Activated T-cell treated with anti-CD3 and anti-CD28 coated beads, Interleukin-2, amount 50 U/mL, for 72 hours (primary cell): Measurements from ENCODE around the gene ASPHD1. TPM values are rescaled to one million over a fixed set of nuclear protein-coding genes. Genes with fewer than 3 reads are reported as not detected.

Source experiments
- ATAC-seq, 2 donors: fragments of 150-1000 bp; cut with Tn5 transposase; replicated peaks in 1 of 2; 2 replicates each; pipeline ENCODE4 v1.10.0; 2021; ENCODE audit warnings: moderate library complexity in 2 of 2, mild to moderate bottlenecking in 1 of 2
- DNase-seq, 2 donors: peaks; one replicate each; pipeline ENCODE4 v3.0.0; 2021 to 2022; ENCODE audit warnings: mixed read lengths in 1 of 2
- H3K27ac Mint-ChIP-seq: one replicate; pipeline ENCODE4 v1.8.0; 2022; ENCODE audit warnings: mild to moderate bottlenecking, moderate library complexity, mixed read lengths
- H3K27me3 Mint-ChIP-seq: one replicate; pipeline ENCODE4 v1.8.0; 2022; ENCODE audit warnings: low read depth, mixed read lengths
- H3K36me3 Mint-ChIP-seq, 2 donors: one replicate each; pipeline ENCODE4 v1.8.0; 2022; ENCODE audit warnings: mixed read lengths in 2 of 2, mild to moderate bottlenecking in 1 of 2; ENCODE audit not compliant: insufficient read depth in 2 of 2
- H3K4me1 Mint-ChIP-seq: one replicate; pipeline ENCODE4 v1.8.0; 2022; ENCODE audit warnings: low read depth, mixed read lengths
- H3K4me3 Mint-ChIP-seq, 2 donors: one replicate each; pipeline ENCODE4 v1.8.0; 2022; ENCODE audit warnings: mild to moderate bottlenecking in 2 of 2, mixed read lengths in 2 of 2, moderate library complexity in 2 of 2
- H3K9me3 Mint-ChIP-seq, 2 donors: one replicate each; pipeline ENCODE4 v1.8.0; 2022; ENCODE audit warnings: mixed read lengths in 2 of 2
- total RNA-seq, 2 donors: library from RNA; stranded (reverse); gene quantifications; one replicate each; pipeline ENCODE4 v1.2.3, GENCODE V29; 2022

ASPHD1 gene
- total RNA-seq, 2 donors from 2014 or later: 0.82 to 0.93 TPM

DNA sequence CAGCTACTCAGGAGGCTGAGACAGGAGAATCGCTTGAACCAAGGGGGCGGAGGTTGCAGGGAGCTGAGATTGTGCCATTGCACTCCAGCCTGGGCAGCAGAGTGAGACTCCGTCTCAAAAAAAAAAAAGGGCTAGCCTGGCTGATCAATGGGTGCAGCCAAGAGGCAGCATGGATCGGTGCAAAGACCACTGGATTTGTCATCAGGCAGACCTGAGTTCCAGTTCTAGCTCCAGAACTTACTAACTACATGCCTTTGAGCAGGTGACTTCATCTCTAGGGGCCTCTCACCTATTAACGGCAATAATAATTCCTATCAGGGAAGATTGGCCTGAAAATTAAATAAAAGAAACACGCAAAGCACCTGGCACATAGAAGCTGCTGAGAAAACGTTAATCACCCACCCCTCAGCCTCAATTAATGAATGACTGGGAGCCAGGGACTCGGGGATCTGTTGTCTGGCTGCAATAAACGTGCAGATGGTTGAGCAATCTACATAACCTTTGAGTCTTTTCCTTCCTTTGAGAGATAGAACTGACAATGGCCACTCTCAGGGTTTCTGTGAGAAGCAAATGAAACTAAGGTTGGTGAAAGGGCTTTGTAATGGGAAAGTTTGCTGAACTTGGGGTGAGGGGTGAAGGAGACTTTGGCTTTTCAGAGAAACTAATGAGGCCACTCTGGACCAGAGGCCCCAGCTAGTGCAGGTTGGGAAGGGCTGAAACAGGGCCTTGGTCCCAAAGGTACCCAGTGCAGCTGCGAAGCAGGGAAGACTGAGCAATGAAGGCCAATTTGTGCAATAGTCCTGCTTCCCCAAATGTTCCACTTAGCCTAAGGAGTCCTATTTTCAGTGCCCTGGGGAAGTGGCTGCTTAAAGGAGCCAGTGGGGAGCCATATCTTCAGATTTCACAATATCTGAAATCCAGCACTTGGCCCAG lies 8.5 kb upstream of the ASPHD1 start:
- Mint-ChIP-seq H3K9me3 (no peaks in the 10 kb centered on the region), H3K4me3 (no peak overlapping the region)
- ATAC-seq: no peak

DNA sequence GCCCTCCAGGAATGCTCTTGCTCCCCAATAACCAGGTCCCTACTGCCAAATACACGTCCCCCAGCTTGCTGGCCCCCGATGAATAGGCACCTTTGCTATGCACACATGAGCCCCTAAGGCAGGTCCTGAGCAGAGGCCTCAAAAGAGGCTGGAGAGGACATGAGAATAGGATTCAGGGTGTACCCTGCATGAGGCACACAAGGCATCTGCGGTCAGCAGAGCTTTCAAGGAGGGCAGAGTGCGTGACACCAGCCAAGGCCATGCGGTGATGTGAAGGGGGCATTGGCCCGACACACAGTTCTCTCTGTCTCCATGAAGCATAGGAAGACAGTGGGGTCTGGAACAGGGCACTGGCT lies 7.9 kb upstream of the ASPHD1 start:
- H3K36me3 Mint-ChIP-seq: no peaks in the 10 kb centered on the region
- no peak overlapping the region for H3K4me3 Mint-ChIP-seq
- H3K9me3 Mint-ChIP-seq: no peaks in the 10 kb centered on the region
- DNase-seq (no peak), ATAC-seq (no peak)
- peaks cover 6% of the 10 kb centered on the region for H3K27me3 Mint-ChIP-seq
- no peaks in the 10 kb centered on the region for H3K4me1 Mint-ChIP-seq
- H3K27ac Mint-ChIP-seq: no peak overlapping the region

More for the DNA sequence above, 8.5 kb upstream of the ASPHD1 start:
- Mint-ChIP-seq H3K27ac (no peak overlapping the region), H3K36me3 (no peaks in the 10 kb centered on the region), H3K4me1 (no peaks in the 10 kb centered on the region), H3K27me3 (no peaks in the 10 kb centered on the region)
- DNase-seq: no peak

DNA sequence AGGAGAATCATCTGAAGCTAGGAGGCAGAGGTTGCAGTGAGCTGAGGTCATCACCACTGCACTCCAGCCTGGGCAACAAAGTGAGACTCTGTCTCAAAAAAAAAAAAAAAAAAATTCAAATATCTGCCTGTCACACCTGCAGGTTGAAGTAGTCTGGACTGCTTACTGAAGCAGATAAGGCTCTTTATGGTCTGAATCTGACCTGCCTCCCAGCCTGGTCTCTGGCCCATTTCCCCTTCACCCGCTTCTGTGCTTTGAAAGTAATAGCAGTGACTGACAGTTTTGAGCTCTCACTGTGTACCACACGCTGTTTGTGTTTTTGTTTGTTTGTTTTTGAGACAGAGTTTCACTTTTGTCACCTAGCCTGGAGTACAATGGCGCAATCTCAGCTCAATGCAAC lies 6.7 kb upstream of the ASPHD1 start:
- ATAC-seq: no peak
- no peak for DNase-seq
- Mint-ChIP-seq H3K4me1 (peaks cover 4% of the 10 kb centered on the region), H3K36me3 (no peaks in the 10 kb centered on the region), H3K27me3 (peaks cover 17% of the 10 kb centered on the region), H3K27ac (no peak overlapping the region), H3K4me3 (no peak overlapping the region), H3K9me3 (no peaks in the 10 kb centered on the region)

DNA sequence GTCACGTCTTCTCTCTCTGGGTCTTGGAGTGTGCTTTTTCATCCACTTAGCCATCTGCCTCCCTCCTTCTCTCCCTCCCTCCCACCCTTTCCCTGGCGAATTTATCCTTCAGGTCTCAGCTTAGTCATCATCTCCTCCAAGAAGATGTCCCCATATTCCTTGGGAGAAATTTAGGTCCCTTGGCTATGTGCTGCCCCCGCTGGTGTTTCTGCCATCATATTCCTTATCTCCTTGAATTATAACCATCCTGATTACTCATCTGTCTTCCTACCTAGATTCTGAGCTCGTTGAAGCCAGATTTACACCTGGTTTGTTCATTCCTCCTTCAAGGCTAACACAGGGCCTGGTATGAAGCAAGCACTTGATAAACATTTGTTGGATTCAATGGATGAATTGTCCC lies 5.9 kb upstream of the ASPHD1 start:
- Mint-ChIP-seq H3K9me3 (no peaks in the 10 kb centered on the region), H3K27me3 (peaks cover 24% of the 10 kb centered on the region), H3K36me3 (no peaks in the 10 kb centered on the region), H3K4me1 (peaks cover 7% of the 10 kb centered on the region), H3K27ac (no peak overlapping the region), H3K4me3 (no peak overlapping the region)
- DNase-seq (no peak), ATAC-seq (no peak)

DNA sequence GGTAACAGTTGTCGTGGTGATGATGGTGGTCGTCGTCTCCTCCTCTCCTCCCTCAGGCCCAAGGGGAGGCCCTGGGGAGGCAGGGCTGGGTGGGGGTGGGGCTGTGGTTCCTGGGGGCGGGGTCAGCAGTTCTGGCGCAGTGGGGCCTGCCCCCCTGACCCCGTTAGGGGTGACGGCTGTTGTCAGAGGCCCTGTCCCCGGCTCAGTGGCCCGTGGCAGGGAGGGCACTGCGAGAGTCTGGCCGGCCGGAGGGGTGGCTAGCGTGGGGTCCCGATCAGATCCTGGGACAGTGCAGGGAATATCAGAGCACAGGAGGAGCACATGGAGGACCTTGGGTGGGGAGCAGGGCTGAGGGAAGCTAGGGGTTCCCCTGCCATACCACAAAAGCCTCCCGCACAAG lies 3.4 kb upstream of the ASPHD1 start:
- H3K27ac Mint-ChIP-seq: no peak overlapping the region
- DNase-seq (no peak), ATAC-seq (no peak)
- peaks cover 17% of the 10 kb centered on the region for H3K4me1 Mint-ChIP-seq
- no peaks in the 10 kb centered on the region for H3K36me3 Mint-ChIP-seq
- no peak overlapping the region for H3K4me3 Mint-ChIP-seq
- H3K27me3 Mint-ChIP-seq: peaks cover 24% of the 10 kb centered on the region
- H3K9me3 Mint-ChIP-seq: no peaks in the 10 kb centered on the region

DNA sequence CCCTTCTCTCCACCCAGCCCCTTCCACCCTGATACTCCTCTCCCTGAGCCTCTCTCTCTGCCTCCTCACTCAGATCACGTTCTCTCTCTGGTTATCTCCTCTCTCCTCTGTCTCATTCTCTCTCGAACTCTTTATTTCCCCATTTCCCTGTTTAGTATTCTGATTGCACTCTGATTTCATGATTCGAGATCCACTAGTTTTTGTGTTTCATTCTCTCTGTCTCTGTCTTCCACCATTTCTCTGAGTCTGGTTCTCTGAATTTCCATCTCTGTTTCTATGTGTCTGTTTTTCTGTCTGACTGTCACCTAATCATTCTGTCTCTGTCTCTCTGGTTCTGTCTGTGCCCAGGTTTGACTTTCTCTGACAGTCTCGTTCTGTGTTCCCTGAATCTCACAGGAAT lies 3.0 kb upstream of the ASPHD1 start:
- H3K27ac Mint-ChIP-seq: no peak overlapping the region
- ATAC-seq (no peak), DNase-seq (no peak)
- peaks cover 24% of the 10 kb centered on the region for H3K27me3 Mint-ChIP-seq
- no peaks in the 10 kb centered on the region for H3K36me3 Mint-ChIP-seq
- H3K4me3 Mint-ChIP-seq: no peak overlapping the region
- H3K9me3 Mint-ChIP-seq: no peaks in the 10 kb centered on the region
- H3K4me1 Mint-ChIP-seq: peaks cover 17% of the 10 kb centered on the region

DNA sequence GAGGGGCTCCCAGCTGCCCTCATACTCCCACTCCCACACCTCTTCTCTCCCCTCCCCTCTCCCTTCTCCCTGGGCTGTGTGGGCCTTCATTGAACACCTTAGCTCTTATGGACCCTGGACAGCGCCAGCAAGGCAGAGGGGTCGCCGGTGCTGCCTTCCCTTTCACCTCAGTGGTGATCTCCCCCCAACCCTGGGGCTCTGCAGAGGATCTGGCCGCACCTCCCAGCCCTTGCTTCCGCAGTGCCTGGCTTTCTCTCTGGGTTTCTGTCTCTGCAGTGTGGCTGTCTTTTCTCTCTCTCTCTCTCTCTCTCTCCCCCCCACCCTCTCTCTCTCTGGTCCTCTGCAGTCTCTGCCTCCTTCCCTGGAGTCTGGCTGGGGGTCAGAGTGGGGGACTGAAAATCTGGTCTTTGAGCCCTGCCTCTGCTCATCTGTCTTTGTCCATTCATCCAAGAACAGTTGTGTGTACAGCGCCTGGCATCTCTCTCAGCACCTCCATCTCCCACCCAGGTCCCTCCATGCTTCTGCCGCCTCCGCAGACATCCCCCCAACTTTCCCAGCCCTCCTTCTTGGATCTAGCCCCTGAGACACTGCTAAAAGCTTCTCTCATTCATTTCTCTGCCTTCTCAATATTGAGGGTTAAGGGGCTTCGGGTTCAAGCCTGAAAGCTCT lies 2.0 kb upstream of the ASPHD1 start:
- Mint-ChIP-seq H3K27me3 (peaks cover 24% of the 10 kb centered on the region), H3K27ac (no peak overlapping the region), H3K4me3 (peak overlapping the region; percentile 25 to 66), H3K9me3 (no peaks in the 10 kb centered on the region), H3K4me1 (peaks cover 17% of the 10 kb centered on the region), H3K36me3 (no peaks in the 10 kb centered on the region)
- DNase-seq (no peak), ATAC-seq (no peak)

DNA sequence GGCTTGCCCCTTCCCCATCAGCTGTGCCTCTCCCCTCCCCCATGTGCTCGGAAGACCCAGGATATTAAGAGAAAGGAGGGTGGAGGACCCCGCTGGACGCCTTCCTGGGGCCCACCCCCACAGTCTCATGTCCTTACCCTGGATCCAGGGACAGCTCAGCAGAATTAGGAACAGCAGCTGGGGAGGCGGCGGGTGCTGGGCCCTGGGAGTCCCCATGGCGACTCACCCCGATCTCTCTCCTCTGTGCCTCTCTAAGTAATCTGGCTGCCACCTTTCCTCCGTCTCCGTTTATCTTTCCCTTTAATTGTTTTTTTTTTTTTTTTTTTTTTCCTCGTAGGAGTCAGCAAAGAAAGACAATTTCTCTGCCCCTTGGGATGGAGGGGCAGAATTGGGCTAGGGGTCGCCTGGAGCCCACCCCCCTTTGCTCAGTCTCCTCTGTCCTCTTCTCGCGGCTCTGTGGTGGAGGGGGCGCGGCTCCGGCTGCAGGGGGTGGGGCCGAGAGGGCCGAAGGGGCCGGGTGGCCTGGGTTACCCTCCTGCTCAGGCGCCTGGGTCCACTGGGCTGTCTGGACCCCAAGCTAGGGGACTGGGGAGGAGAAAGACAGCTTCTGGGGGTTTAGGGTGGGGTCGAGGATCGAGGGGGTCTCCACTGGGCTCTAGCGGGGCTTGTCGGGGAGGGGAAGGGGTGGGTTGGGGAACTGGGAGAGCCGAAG lies 1.3 kb upstream of the ASPHD1 start:
- Mint-ChIP-seq H3K4me1 (peaks cover 21% of the 10 kb centered on the region), H3K36me3 (no peaks in the 10 kb centered on the region), H3K4me3 (peak overlapping the region; percentile 49 to 66), H3K27me3 (peaks cover 24% of the 10 kb centered on the region), H3K9me3 (no peaks in the 10 kb centered on the region), H3K27ac (no peak overlapping the region)
- DNase-seq (no peak), ATAC-seq (no peak)

DNA sequence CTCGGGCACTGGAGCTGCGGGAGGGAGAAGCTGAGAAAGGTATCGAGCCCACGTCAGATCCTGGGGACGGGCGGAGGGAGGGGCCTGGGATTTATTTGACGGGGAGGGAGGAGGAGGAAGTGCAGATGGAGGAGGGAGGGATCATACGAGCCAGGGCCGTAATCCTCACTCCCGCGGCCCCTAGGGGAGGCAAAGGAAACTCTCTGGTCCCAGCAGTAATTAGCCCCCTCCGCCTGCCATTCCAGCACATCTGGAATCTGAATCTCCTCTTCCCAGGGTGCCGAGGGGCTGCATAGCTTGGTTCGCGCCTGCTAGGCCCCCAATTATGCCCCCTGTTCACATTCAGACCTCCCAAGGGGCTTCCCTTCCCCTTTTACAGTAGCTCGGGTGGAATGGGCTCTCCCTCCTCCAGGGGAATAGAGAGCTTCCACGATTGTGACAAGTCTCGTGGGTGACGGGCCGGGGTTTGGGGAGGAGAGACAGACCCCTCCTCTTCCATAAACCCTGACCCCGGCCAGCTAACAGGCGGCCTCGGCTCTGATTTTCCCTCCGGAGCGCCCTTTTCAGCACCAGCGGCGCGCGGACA lies 679 bp upstream of the ASPHD1 start, which contains the start of gene SEZ6L2:
SEZ6L2 (minus strand) TSS at position 35 of the 586 bp plus-strand sequence. CDS start 531 bp downstream, outside the sequence.
- no peak within 1 kb of the TSS for H3K27ac Mint-ChIP-seq
- no peaks in the 10 kb centered on the region for H3K36me3 Mint-ChIP-seq
- DNase-seq: peak; percentile 15 to 18
- H3K4me3 Mint-ChIP-seq: peak within 1 kb of the TSS; percentile 78 to 91
- H3K9me3 Mint-ChIP-seq: no peaks in the 10 kb centered on the region
- peaks cover 24% of the 10 kb centered on the region for H3K27me3 Mint-ChIP-seq
- peak in 1 of 2 donors; percentile 9 for ATAC-seq
- H3K4me1 Mint-ChIP-seq: peaks cover 21% of the 10 kb centered on the region

DNA sequence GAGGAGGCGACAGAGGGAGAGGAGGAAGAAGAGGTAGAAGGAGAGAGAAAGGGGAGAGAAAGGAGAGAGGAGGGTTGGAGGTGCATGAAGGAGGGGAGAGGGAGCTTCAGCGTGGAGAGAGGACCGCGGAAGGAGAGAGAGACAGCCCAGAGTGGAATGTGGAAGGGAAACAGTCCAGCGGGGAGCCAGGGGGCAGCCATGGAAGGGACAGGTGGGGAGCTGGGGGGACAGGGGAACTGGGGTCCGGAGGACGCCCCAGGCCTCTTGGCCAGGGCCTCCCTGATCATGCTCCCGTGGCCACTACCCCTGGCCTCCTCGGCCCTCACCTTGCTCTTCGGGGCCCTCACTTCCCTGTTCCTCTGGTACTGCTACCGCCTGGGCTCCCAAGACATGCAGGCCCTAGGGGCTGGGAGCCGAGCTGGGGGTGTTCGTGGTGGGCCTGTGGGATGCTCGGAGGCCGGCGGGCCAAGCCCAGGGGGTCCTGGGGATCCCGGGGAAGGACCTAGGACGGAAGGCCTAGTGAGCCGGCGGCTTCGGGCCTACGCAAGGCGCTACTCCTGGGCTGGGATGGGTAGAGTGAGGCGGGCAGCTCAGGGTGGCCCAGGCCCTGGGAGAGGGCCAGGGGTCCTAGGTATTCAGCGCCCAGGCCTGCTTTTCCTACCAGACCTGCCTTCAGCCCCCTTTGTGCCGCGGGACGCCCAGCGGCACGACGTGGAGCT lies 759 bp downstream of the ASPHD1 start:
- DNase-seq (no peak), ATAC-seq (no peak)
- H3K36me3 Mint-ChIP-seq: no peaks in the 10 kb centered on the region
- H3K27ac Mint-ChIP-seq: no peak overlapping the region
- peaks cover 21% of the 10 kb centered on the region for H3K4me1 Mint-ChIP-seq
- H3K9me3 Mint-ChIP-seq: no peaks in the 10 kb centered on the region
- peaks cover 24% of the 10 kb centered on the region for H3K27me3 Mint-ChIP-seq
- peak overlapping the region; percentile 78 to 91 for H3K4me3 Mint-ChIP-seq

DNA sequence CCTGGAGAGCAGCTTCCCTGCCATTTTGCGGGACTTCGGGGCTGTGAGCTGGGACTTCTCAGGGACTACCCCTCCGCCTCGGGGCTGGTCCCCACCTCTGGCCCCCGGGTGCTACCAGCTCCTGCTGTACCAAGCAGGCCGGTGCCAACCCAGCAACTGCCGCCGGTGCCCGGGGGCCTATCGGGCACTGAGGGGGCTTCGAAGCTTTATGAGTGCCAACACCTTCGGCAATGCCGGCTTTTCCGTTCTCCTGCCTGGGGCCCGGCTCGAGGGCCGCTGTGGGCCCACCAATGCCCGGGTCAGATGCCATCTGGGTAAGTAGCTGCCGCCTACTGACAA lies 1.3 kb downstream of the ASPHD1 start:
- Mint-ChIP-seq H3K36me3 (no peaks in the 10 kb centered on the region), H3K9me3 (no peaks in the 10 kb centered on the region), H3K27ac (no peak overlapping the region), H3K4me1 (peaks cover 21% of the 10 kb centered on the region), H3K4me3 (peak overlapping the region; percentile 15 to 40), H3K27me3 (peaks cover 24% of the 10 kb centered on the region)
- ATAC-seq (no peak), DNase-seq (no peak)

DNA sequence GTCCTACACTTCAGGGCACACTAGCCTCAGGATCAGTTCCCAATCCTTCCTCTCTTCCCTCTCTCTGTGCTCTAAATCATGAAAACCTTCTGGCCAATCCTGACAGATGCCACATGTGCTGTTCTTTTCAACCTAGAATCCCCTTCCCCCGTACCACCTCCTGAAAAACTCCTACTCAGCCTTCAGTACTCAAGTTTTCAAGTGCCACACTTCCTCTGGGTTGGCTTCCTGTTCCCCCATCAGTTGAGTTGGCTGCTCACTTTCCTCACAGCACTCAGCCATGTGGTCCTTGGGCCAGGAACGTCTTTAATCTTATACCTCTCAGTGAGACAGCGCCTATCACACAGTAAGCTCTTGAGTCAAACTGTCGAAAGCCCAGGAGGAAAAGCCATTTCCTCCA lies 3.3 kb downstream of the ASPHD1 start:
- ATAC-seq (no peak), DNase-seq (no peak)
- Mint-ChIP-seq H3K9me3 (no peaks in the 10 kb centered on the region), H3K4me1 (peaks cover 17% of the 10 kb centered on the region), H3K27ac (no peak overlapping the region), H3K4me3 (no peak overlapping the region), H3K27me3 (peaks cover 7% of the 10 kb centered on the region), H3K36me3 (no peaks in the 10 kb centered on the region)
